NCI-H128 (cell line): ENCODE results near the gene GJC1.
"Not testable (repeated sequence)": the region's sequence is repeated elsewhere in the genome, so short reads cannot be mapped to it uniquely, and the experiment has no call there.

Source experiments
- DNase-seq: peaks from one replicate; lab custom pipeline; 2025; ENCODE audit not compliant: unreplicated experiment; lab: John Stamatoyannopoulos, UW

GJC1 gene

DNA sequence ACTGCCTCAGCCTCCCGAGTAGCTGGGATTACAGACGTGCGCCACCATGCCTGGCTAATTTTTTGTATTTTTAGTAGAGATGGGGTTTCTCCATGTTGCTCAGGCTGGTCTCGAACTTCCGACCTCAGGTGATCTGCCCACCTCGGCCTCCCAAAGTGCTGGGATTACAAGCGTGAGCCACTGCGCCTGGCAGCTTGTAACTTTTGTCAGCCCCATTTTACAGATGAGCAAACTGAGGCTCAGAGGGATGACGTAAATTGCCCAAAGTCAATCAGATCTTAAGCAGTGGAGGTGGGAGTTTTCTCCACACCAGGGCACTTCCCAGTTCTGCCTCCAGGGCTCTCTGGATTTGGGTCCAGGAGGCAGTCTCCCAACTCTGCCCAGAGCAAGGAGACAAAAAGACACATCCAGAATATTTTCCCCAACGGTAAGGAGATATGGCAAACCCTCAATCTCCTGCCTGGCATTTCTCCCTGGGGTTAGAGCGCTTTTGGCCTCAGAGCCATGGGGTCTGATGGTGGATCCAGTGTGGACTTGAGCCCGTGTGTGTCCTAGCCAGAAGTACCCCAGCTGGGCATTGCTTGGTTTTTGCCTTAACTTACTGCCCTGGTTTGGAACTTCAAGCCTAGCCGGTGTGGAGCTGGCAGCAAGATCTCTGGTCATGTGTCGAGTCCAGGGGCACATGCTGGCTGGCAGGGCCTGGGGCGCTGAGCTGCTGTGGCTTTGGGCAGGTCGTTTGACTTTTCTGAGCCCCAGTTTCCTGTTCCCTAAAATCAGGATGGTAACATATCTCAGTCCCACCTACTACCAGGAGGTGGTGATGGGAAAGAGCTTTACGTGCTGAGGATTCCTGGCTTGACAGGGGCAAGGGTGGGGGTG, 67.9 kb downstream of the GJC1 start:
- no peak for DNase-seq

DNA sequence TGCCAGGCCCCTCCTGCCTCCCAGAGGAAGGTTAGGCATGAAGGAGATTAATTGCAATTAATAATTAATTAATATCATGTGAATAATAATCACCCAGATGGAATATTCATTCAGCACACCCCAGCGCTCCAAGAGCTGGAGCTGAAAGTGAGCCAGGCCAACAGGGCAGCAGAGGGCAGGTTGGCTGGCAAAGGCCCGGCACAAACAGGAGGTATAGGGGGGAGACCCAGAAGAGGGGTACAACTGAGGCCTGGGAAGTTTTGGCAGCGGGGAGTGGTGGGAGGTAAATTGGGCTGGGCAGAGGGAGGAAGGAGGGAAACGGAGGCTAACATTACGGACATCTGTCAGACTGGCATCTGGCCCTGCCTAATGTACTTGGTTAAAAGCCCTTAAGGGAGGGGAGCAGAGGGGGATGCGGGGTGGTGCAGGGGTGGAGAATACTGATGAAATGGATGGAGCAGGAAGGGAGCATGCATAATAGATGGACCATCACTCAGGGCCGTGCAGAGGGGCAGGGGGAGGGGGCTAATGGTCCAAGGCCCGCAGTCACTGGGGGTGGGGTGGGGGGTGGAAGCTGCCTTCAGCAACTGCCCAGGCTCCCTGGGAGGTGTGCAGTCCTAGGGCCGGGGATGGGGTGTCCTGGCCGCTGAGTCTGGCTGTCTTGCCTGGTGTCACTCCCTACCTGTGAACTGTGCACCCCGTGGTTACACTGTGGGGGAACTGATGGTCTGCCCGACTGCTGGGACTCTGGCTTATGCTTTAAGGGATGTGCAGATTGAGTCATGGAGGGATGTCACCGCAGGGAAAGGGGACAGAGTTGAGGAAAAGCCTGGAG, 69.4 kb downstream of the GJC1 start:
- no peak for DNase-seq

- DNase-seq, result no peak
Observed at GRCh38 chr17:44759916-44760243, 70.2 kb downstream of the GJC1 start.

- no peak for DNase-seq
Observed at GRCh38 chr17:44759086-44759915, 70.8 kb downstream of the GJC1 start.

GRCh38 chr17:44758414-44759085, 71.5 kb downstream of the GJC1 start, which contains the start of gene ADAM11:
ADAM11 (plus strand) TSS chr17:44758988; CDS start chr17:44759200, 212 bp downstream.
- DNase-seq, result no peak

DNA sequence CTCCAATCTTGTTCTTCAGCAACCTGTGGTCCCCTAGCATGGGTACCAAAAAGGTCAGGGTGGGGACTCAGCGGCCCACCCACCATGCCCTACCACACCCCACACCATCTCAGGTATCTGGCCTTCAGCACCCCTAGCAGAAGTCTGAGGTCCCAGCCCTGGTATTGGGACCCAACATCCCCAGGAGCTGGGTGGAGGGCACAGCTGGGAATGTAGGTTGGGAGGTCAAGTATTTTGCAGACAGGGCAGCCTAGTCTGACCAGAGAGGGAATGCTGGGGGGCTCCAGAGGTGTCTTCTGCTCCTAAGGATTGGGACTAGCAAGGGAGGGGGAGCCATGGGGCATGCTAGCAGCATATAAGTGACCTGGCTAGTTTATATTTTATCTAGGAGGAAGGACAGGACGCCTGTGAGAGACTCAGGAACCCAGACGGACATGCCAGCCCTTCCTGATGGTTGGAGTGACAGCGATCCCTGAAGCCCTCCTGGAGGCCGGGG, 72.1 kb downstream of the GJC1 start:
- no peak for DNase-seq

DNA sequence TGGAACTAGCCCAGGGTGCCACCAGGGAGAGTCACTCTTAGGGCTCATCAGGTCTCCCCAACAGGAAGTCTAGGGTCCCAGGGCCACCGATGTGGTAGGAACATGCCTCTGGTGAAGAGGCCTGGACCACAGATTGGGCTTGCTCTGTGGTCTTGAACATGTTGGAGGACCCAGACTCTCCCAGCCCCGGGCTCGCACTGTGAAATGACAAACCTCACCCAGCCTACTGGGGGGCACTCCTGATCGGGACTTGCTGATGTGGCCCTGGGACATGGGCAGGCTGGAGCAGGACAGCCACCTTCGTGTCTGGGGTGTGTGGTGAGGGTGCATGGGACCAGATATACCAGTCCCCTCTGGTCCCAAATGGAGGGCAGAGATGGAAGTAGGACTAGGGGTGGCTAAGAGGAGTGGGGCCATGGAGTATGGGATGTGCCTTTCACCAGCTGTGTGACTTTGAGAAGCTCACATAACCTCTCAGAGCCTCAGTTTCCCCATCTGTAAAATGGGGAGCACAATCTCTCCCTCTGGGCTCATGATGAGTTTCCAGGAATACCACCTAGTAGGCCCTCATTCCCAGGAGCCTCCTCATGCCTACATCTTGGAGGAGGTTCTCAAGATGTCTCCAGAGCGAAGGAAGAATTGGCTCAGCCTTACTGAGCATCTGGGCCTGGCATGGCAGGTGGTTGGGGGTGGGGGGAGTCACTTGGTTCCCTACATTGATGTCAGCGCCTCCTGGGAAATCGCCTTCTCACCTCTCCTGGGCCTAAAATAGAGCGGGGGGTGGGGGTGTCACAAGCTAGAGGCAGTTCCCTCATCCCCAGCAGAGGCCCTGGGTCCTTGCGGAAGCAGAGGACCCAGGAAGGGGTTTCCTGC, 72.8 kb downstream of the GJC1 start:
- DNase-seq, result no peak

GRCh38 chr17:44755180-44755579, 74.9 kb downstream of the GJC1 start:
- DNase-seq, result not testable (repeated sequence)

- DNase-seq, result no peak
Observed at GRCh38 chr17:44754276-44754675, 75.8 kb downstream of the GJC1 start.

GRCh38 chr17:44752953-44753861, 76.9 kb downstream of the GJC1 start:
- DNase-seq, result no peak

- DNase-seq, result no peak
Observed at GRCh38 chr17:44751806-44752205, 78.3 kb downstream of the GJC1 start.

GRCh38 chr17:44751331-44751730, 78.8 kb downstream of the GJC1 start:
- no peak for DNase-seq

GRCh38 chr17:44749980-44750318, 80.1 kb downstream of the GJC1 start:
- no peak for DNase-seq

GRCh38 chr17:44749076-44749979, 80.8 kb downstream of the GJC1 start:
- DNase-seq, result no peak
